Skeletal muscle cell (primary cell): Measurements from ENCODE around the gene ZDHHC14.
"Not testable (repeated sequence)": the region's sequence is repeated elsewhere in the genome, so short reads cannot be mapped to it uniquely, and the experiment has no call there.

ENCODE experiments used
- DNase-seq: peaks from one replicate; pipeline ENCODE4 v3.0.0-alpha.2; 2010; ENCODE audit warnings: low read depth
- H3K4me3 ChIP-seq: 2 replicates; pipeline ENCODE4 v1.5.1; 2011; ENCODE audit warnings: low read depth, mild to moderate bottlenecking, control low read depth, low read length, moderate library complexity

The ZDHHC14 gene

GRCh38 chr6:157708933-157709332 is 327.9 kb downstream of the ZDHHC14 start:
- no peak overlapping the region for H3K4me3 ChIP-seq
- no peak for DNase-seq

DNA sequence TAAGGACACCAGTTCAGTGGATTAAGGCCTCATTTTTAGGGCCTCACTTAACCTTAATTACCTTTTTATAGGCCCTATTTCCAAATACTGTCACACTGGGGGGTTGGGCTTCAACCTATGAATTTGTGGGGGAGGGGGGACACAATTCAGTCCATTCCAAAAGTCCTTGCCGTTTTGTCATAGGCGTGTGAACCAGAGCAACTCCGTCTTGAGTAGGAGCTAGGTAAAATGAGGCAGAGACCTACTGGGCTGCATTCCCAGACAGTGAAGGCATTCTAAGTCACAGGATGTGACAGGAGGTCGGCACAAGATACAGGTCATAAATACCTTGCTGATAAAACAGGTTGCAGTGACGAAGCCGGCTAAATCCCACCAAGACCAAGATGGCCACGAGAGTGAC is 328.6 kb downstream of the ZDHHC14 start:
- no peak for DNase-seq
- no peak overlapping the region for H3K4me3 ChIP-seq

- H3K4me3 ChIP-seq = no peak overlapping the region
- DNase-seq = no peak
Measured at GRCh38 chr6:157710604-157711003, 329.6 kb downstream of the ZDHHC14 start.

DNA sequence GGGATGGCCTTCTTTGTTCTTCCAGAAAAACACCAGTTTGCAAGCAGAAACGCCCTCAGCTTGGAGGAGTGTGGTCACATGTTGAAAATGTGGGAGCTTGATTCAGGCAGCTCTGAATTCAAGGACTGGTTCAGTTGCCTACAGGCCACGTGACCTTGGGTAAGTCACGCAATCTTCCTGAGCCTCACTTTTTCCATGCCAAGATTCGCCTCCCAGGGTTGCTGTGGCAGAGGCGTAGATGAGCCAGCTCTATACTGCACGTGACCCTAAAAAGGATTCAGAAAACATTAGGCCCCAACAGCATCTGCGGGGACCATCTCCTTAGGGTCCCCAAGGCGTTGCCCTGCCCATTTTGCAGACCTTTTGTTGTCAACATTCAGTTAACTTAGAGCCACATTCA is 330.1 kb downstream of the ZDHHC14 start:
- no peak overlapping the region for H3K4me3 ChIP-seq
- no peak for DNase-seq

- DNase-seq = no peak
- H3K4me3 ChIP-seq = no peak overlapping the region
Measured at GRCh38 chr6:157712585-157713295, 331.8 kb downstream of the ZDHHC14 start.

DNA sequence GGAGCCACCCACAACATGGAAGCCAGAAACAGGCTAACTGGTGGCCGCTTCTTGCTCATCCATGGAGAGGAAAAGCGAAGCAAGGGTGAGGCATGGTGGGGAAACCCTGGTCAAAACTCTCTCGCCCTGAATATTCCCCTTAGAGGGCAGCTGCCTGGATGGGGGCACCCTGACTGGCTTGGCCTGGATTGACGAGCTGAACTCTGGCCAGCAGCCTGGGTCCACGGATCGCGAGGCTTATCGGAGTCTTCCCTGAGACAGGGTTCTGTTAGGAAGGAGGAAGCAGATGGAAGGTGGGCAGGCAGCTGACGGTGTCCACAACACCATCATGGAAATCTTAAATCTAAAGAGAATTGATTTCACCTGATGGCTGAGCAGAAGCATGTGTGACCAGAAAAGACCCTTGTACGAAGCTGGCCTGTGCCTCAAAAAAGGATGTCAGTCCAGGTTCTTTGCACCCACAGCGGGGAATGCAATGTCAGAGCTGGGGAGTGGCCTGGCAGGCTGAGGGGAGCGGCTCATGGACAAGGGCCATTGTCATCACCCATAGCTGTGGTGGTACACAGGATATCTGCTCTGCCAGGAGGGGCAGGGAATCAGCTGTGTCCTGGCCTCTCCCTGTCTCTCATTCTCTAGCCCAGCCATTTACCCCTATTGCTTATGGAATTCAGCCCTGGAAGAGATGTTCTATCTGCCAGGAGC is 332.6 kb downstream of the ZDHHC14 start:
- no peak for DNase-seq
- no peak overlapping the region for H3K4me3 ChIP-seq

DNA sequence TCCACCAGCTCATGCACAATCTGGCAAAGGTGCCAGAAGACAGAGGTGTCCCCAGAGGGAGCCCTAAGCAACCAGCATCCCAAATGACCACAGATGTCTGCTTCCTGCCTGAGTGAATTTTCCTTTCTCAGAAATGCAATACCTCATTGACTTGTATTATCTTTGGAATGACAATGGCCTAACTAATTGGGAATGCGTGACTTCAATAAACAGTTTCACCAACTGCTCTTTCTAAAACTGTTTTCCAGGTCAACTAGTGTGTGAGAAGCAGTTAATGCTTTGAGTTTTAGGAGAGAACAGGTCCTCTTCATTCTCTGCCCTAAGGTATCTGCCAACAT is 333.1 kb downstream of the ZDHHC14 start:
- DNase-seq = no peak

GRCh38 chr6:157715728-157716164 is 334.8 kb downstream of the ZDHHC14 start:
- no peak overlapping the region for H3K4me3 ChIP-seq
- DNase-seq = peak; percentile 92

More for the DNA sequence above, 333.1 kb downstream of the ZDHHC14 start:
- H3K4me3 ChIP-seq = no peak overlapping the region

- H3K4me3 ChIP-seq = no peak overlapping the region
- DNase-seq = no peak
Measured at GRCh38 chr6:157716251-157716995, 335.4 kb downstream of the ZDHHC14 start.

GRCh38 chr6:157717340-157717748 is 336.4 kb downstream of the ZDHHC14 start:
- no peak overlapping the region for H3K4me3 ChIP-seq

DNA sequence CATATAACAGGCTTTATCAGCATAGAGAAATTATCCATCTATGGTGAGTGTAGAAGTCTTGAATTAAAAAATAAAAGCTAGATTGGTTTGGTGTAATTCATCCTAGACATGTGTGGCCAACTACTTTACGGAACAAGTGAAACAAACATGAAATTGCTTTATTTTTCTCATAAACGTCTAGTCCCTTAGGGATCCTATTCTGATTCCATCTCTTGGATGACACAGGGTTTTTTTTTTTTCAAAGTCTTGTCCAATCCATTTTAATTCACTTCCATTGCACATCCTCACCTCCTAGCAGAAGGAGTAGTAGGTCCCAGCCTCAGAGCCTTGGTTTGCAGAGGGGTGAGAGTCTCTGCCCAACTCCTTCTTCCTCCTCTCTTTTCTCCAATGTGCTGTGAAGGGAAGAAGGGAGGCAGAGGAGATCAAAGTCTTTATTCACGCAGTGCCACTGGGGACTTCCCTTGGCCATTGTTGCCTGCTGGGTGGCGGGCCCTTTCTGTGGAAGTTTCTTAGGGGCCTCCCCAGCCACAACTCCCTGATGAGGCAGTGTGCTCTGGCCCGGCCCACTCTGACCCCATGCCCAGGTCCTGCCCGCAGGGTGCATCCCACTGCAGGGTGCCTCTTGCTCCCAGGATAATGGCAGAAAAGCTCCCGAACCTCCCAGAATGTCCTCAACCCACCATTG is 337.7 kb downstream of the ZDHHC14 start:
- no peak for DNase-seq
- H3K4me3 ChIP-seq = no peak overlapping the region

More at GRCh38 chr6:157717340-157717748, 336.4 kb downstream of the ZDHHC14 start:
- no peak for DNase-seq

DNA sequence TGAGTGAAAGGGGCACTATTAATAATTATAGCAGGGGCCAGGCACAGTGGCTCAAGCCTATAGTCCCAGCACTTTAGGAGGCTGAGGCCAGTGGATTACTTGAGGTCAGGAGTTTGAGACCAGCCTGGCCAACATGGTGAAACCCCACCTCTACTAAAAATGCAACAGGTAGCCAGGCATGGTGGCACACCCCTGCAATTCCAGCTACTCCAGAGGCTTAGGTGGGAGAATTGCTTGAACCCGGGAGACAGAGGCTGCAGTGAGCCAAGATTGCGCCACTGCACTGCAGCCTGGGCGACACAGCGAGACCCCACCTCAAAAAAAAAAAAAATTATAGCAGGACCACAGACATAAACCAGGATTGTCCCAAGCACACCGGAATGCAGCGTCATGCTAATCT is 340.0 kb downstream of the ZDHHC14 start:
- H3K4me3 ChIP-seq, DNase-seq: not testable (repeated sequence)

DNA sequence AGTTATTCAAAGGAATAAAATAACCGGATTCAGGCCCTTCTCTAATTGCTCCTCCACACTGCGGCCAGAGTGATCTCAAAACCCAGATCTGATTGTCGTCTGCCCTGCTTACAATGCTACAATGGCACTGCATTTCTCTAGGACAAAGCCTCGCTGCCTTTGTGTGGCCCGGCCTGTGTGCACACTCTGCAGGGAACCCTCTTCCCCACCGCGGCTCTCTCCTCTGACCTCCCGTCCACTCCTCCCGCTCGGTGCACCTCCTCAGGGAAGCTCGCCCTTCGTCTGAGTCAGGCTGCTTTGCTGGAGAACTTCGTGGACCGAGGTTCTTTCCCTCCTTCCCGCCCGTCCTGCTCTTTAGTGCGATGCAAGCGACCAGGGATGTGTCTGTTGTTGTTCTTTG is 340.4 kb downstream of the ZDHHC14 start:
- no peak for DNase-seq
- no peak overlapping the region for H3K4me3 ChIP-seq

DNA sequence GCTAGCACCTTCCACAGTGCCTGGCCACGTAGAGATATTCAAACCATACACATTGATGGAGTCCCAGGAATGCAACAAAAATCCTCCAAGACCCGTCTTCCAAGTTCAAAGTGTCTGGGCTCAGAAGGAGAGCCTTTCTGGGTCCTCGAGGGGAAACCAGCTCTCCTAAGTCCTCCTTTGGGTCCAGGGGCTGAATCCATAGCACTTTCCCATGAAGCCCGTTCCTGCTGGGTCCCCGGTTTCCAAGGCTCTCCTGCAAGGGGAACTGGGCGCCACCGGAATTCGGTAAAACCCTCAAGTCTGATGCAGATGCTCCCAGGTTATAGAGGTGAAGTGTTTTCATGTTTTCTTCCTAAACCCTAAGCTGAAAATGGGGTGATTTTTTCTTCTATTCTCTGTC is 340.8 kb downstream of the ZDHHC14 start:
- H3K4me3 ChIP-seq = no peak overlapping the region

GRCh38 chr6:157723376-157723775 is 342.4 kb downstream of the ZDHHC14 start:
- no peak for DNase-seq
- no peak overlapping the region for H3K4me3 ChIP-seq

More for the DNA sequence above, 340.8 kb downstream of the ZDHHC14 start:
- DNase-seq = no peak

DNA sequence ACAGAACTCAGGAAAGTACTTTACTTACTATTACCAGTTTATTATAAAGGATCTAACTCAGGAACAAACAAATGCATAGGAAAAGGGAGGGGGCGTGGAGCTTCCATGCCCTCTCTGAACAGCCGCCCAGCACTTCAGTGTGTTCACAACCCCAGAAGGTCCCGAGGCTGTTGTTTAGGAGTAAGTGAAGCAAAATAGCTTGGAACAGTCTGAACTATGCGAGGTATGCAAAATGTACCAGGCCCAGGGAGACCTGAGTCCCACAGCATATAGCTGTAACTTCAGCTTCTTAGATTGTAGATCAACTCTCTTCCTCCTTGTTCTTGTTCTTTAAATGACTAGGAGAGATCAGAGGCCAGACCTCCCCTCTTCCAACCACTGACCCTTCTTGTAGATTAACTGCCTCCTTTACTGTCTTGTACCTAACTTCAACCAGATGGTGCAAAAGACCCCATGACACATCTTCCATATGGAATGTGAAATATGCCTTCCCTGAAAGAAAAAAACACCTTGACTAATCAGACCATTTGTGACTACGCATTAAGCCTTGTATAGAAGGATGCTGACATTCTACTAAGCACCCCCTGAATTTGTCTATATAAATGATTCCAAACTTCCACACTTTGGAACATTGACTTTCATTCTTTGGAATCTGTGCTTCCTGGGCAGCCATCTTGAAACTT is 343.3 kb downstream of the ZDHHC14 start:
- H3K4me3 ChIP-seq = no peak overlapping the region
- DNase-seq = no peak

DNA sequence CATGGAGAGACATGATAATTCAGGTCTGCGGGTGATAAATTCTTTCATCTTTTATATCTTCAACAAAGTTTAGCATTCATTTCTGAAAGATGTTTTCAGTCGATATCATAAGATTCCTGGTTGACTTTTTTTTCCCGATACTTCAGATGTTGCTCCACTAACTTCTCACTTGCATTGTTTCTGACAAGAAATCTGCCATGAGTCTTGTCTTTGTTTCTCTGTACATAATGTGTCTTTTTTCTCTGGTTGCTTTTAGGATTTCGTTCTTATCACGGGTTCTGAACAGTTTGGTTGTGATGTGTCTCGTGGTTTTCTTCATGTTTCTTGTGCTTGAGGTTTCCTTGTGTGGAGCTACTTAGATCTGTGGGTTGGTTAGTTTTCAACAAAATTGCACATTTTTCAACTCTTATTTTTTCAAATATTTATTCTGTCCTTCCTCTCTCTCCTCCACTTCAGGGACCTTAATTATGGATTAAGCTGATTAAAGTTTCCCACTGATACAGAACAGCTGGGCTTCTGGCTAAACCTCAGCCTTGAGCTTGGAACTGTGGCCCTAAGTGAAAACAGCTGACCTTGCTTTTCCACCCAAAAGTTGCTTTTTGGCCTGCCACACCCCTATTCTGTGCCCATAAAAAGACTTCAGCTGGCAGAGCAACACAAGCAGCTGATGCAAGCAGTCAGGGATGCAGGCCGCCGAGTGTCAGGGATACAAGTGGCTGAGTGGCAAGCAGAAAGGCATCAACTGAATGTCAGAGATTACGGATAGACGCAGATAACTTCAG is 344.2 kb downstream of the ZDHHC14 start:
- no peak overlapping the region for H3K4me3 ChIP-seq
- no peak for DNase-seq

- H3K4me3 ChIP-seq = no peak overlapping the region
- no peak for DNase-seq
Measured at GRCh38 chr6:157725836-157726235, 344.8 kb downstream of the ZDHHC14 start.
